ENCODE data around the gene HPCA. TPM values are rescaled to one million over a fixed set of nuclear protein-coding genes. Genes with fewer than 3 reads are reported as not detected.

The HPCA gene
- total and polyA plus RNA-seq, 8 donors, result 0.16 to 5.2 (median 0.49) TPM; not detected in 1

DNA sequence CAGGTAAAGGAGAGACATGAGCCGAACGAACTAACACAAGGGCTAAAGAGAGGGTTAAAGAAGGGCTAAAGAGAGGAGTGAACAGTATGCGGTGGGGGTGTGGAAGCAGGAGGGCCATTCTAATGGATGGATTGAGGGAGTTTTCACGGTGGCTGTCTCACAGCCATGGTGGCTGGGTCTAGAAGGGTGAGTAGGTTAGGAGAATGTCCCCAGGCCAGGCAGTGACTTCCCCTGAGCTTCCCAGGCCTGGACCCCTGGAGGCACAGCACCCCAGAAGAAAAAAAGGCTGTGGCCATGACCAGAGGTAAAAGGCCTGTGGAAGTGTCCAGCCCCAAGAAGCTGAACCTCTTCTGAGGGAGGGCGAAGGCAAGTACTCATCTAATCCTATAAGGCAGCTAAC is 19.1 kb upstream of the HPCA start:
- FAIRE-seq, result no peak
- intact Hi-C loops (cut with DNase I), result loop anchor here in 1 of 3 donors (10.0 kb wide), 1 partner anchor 92 kb away; no protein-coding TSS in a partner anchor

DNA sequence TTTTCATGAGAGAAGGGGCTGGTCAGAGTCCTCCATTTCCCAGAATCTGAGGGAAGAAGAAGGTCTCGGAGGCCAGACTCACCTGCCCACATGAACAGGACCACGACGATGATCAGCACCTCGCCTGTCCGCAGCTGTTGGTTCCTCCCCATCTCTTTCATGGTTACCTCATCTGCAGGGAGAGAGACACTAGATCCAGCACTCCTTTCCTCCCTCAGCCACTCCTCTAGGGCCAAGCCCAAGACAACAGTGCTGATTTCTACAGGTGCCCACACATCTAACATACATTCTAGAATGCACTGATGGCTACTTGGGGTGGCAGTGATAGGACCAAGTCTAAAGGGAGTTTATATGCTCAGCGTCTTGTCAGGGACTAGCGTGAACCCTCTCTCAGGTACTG is 18.6 kb upstream of the HPCA start:
- FAIRE-seq (no peak), ATAC-seq (no peak), DNase-seq (no peak)
- Histone ChIP-seq H3K27ac (no peak overlapping the region), H3K4me1 (no peaks in the 10 kb centered on the region), H3K4me3 (no peak overlapping the region), H3K9me3 (no peaks in the 10 kb centered on the region), H3K27me3 (no peaks in the 10 kb centered on the region), H3K36me3 (no peaks in the 10 kb centered on the region)
- intact Hi-C loops (cut with DNase I), result loop anchor here in 1 of 3 donors (10.0 kb wide), 1 partner anchor 93 kb away; no protein-coding TSS in a partner anchor
- WGBS, 2 donors, result 90 to 93% methylated on average over 7 of the region's 7 CpGs
- TF ChIP-seq, protein P1, sequence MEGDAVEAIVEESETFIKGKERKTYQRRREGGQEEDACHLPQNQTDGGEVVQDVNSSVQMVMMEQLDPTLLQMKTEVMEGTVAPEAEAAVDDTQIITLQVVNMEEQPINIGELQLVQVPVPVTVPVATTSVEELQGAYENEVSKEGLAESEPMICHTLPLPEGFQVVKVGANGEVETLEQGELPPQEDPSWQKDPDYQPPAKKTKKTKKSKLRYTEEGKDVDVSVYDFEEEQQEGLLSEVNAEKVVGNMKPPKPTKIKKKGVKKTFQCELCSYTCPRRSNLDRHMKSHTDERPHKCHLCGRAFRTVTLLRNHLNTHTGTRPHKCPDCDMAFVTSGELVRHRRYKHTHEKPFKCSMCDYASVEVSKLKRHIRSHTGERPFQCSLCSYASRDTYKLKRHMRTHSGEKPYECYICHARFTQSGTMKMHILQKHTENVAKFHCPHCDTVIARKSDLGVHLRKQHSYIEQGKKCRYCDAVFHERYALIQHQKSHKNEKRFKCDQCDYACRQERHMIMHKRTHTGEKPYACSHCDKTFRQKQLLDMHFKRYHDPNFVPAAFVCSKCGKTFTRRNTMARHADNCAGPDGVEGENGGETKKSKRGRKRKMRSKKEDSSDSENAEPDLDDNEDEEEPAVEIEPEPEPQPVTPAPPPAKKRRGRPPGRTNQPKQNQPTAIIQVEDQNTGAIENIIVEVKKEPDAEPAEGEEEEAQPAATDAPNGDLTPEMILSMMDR (IDR thresholded peaks at IDR 0.05), result no peak

More for the DNA sequence above, 19.1 kb upstream of the HPCA start:
- Histone ChIP-seq H3K4me1 (no peaks in the 10 kb centered on the region), H3K36me3 (no peaks in the 10 kb centered on the region), H3K4me3 (no peak overlapping the region), H3K27me3 (no peaks in the 10 kb centered on the region), H3K9me3 (no peaks in the 10 kb centered on the region), H3K27ac (no peak overlapping the region)
- no peak for DNase-seq
- TF ChIP-seq, protein P1 (IDR thresholded peaks at IDR 0.05), result no peak
- WGBS, 2 donors, result 89 to 95% methylated on average over 5 of the region's 5 CpGs
- ATAC-seq, result no peak

DNA sequence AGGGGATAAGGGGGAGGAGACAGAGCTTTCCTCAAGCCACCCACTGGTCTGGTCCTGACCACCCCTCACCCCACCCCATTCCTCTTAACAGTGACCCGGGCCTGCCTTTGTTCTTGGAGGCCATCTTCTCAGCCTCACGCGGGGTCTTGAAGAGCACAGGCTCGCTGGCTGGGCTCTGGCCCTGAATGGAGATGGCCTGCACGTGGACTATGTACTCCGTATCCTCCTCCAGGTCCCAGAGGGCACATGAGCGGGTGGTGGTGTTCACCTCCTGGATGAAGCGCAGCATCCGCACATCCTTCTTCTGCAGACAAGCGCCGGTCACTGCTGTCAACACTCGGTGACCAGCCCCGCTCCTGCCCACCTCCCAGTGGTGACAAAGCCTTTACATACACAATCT is 18.2 kb upstream of the HPCA start:
- Histone ChIP-seq H3K9me3 (no peaks in the 10 kb centered on the region), H3K4me1 (no peaks in the 10 kb centered on the region), H3K4me3 (no peak overlapping the region), H3K27ac (no peak overlapping the region), H3K36me3 (no peaks in the 10 kb centered on the region), H3K27me3 (no peaks in the 10 kb centered on the region)
- ATAC-seq (no peak), FAIRE-seq (no peak), DNase-seq (no peak)
- TF ChIP-seq, protein P1 (IDR thresholded peaks at IDR 0.05), result no peak
- intact Hi-C loops (cut with DNase I), result loop anchor here in 1 of 3 donors (10.0 kb wide), 1 partner anchor 93 kb away; no protein-coding TSS in a partner anchor
- WGBS, 2 donors, result 89 to 93% methylated on average over 13 of the region's 13 CpGs

DNA sequence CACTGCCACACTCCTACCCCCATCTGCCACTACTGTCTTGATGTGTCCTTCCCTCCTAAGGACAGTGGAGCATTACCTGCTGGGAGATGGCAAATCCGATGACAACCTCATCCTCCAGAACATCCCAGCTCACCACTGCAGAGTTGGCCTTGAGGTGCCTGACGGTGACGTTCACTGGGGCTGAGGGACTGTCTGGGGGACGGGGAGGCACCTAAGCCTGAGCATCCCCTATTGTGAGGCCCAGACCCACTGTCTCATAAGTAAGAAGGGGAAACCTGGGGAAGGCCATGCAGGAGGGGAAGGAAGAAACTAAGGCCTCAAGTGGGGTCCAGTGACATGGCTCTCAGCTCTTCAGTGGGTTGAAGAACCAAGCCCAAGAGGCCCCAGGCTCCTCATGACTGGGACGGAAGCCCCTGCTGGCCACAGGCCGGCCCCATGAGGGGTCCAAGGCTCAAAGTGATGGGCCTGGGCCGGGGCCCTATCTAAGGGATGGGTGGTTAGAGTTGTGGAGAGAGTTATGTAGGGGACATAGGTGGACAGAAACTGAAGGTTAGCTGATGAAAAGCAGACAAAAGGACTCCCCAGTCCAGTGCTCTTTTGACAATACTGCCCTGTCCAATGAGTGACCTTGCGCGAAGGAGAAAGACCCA is 17.4 kb upstream of the HPCA start:
- TF ChIP-seq, protein P1 (IDR thresholded peaks at IDR 0.05), result no peak
- no peak for DNase-seq
- Histone ChIP-seq H3K27me3 (no peaks in the 10 kb centered on the region), H3K4me1 (no peaks in the 10 kb centered on the region), H3K27ac (no peak overlapping the region), H3K9me3 (no peaks in the 10 kb centered on the region), H3K36me3 (no peaks in the 10 kb centered on the region), H3K4me3 (no peak overlapping the region)
- FAIRE-seq, result no peak
- no peak for ATAC-seq
- intact Hi-C loops (cut with DNase I), result loop anchor here in 1 of 3 donors (10.0 kb wide), 1 partner anchor 94 kb away; no protein-coding TSS in a partner anchor
- WGBS, 2 donors, result 85 to 94% methylated on average over 9 of the region's 9 CpGs
